Anterior cingulate cortex (tissue), 58 donors: Measurements from ENCODE around the gene LRFN4.

Source experiments
- DNase-seq, 58 donors: peaks; one replicate each; lab custom pipeline; 2025; lab: John Stamatoyannopoulos, UW

The LRFN4 gene

DNA sequence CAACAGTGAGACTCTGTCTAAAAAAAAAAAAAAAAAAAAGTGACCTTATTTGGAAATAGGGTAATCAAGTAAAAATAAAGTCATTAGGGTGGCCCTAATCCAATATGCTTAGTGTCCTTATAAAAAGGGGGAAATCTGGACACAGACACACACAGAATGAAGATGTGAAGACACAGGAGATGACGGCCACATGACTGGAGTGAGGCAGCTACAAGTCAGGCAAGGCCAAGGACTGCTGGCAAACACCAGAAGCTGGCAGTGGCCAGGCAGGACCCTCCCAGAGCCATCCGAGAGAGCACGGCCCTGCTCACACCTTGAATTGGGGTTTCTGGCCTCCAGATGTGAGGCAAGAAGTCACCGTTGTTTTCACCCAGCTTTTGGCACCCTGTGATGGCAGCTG is 28.6 kb downstream of the LRFN4 start:
- no peak for DNase-seq

DNA sequence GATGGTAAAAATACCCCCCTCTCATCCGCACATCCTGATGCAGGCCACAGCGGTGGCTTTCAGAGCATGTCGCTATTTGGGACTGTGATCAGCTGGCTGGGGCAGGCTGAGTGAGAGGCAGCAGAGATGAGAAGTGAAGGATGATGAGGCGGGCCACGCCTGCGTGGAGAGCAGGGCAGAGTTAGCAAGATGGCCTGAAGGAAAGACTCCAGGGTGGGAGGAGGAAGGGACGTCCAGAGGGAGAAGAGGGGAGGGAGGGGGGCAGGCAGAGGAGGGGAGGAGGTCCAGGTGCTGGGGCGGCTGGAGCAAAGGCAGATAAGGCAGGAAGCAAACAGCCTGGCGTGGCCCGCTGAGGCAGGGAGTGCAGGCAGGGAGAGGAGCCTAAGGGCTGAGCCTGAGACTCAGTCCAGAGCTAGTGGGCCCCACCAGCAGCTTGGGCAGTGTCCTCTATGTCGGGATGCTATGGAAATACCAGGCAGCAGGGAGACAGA is 29.1 kb downstream of the LRFN4 start:
- DNase-seq: no peak

DNA sequence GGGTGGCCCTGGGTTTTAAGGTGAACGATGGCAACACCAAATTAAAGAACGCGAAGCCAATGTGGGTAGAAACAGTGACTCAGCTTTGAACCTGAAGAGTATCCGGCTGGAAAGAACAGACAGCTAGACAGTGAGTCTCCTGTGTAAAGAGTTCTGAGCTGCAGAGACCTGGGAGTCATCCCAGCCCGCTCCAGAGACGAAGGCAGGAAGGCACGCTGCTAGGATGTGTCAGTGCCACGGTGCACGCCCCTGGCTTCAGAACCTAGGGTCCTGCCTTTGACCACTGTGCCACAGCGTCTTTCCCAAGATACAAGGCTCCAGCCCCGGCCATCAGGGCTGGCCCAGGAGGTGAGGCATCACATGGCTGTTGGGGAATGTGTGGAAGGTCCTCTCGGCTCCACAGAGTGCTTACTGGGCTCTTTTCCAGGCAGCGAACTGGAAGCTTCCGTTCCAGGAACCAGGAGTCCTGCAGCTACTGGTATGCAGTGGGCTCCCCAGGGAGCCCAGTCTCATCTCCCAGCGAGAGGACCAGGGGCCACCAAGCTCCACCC is 29.9 kb downstream of the LRFN4 start:
- no peak for DNase-seq

DNA sequence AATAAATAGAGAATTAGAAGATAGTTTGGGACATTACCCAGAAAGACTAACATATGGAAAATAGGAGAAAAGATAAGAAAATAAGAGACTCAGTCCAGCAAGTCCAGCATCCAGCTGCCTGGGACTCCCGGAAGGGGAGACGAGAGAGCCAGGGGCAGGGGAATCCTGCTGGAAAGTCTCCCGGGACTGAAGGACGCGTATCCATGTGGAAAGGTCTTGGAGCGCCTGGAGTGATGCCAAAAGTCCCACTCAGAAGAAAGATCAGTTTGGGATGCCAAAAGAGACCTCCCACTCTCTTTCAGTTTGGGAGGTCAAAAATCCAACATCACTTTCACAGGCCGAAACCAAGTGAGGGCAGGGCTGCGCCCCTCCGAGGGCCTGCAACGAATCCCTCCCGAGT is 30.7 kb downstream of the LRFN4 start:
- no peak for DNase-seq

DNA sequence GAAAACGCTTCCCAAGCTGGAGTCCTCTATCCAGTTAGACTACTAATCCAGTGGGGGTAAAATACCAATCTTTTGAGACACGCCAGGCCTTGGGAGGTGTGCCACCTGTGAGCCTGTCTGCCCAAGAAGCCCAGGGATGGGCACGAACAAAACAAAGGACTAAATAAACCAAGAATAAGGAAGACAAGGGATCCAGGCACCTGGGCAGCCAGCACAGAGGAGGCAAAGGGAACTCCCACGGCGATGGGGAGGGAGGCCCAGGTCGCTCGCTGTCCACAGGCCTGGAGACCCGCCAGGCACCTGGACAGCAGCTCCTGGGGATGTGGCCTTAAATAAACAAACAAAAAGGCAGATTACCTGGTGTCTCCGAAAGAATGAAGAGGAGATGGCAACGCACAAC is 31.4 kb downstream of the LRFN4 start:
- DNase-seq: no peak

DNA sequence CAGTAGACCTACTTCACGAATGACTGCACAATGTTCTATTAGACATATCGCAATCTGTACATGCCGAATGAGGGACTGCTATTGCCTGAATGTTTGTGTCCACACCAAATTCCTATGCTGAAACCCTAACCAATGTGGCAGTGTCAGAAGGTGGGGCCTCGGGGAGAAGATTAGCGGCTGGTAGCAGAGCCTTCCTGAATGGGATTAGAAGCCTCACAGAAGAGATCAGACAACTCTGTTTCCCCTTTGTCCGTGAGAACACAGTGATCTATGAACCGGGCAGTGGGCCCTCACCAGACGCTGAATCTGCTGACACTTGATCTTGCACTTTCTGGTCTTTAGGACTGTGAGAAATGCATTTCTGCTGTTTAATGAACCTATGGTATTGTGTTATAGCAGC is 33.1 kb downstream of the LRFN4 start:
- DNase-seq: no peak

DNA sequence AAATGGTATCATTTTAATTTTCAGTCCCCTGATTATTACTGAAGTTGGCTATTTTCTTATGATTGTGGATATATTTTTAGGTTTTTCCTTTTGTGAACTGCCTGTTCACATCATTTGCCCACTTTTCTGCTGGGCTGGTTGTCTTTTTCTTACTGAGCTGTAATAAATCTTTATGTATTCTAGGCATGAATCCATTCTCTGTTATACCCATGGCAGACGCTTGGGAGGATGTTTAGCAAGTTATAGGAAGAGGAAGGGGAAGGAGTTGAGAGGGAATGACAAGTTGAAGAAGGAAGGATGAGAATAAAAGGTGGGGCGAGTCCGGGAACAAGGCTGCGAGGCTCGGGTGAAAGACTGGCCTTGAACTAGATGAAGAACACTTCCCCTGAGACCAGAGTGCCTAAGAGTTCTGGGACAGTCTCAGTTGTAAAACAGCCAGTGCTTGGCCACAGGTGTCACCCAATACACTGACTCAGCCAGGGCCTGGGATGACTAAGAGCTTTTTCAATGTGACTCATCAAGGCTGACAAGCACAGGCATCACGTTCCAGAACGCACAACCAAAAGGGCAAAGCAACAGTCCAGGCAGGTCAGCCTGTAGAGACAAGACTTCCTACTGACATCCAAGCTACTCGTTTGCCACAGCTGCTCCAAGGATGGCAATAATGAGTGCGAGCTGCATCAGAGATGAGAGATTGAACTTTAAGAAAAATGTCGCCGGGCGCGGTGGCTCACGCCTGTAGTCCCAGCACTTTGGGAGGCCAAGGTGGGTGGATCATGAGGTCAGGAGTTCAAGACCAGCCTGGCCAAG is 35.2 kb downstream of the LRFN4 start:
- peak in 3 of 58 donors; percentile 12 to 28 (median 20) for DNase-seq

DNA sequence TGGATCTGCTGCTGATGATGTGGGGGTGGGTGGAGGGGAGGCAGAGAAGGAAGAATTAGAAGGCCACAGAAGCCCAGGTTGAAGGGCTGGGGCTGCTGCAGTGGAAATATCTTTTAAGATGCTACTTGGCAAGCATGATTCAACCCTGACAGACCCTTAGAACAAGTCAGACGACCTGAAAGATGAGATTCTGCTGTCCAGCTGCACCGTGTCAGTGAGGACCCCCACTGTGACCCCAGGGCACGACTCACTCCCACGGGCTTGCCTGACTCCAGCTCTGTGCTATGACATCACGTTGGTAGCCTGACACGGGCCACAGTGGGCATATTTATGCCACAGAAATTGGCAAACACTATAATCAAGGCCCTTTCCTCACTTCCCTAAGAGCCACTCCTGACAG is 36.0 kb downstream of the LRFN4 start:
- no peak for DNase-seq

DNA sequence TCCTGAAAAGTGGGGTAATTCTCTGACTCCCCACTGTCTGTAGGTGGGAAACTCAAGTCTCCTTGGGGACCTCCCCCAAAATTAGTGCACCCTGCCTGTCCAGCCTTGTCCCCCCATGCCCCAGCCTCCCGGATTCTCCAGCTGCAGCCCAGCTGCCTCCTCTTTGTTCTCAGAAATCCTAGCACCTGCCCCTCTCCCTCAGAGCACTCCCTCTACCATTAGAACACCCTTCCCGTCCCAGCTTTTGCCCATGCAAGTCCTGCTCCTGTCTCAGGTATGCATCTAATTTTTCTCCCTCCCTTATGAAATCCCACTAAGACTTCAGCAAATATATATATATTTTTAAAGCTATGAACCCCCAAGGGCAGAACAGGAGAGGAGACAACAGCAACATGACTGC is 37.3 kb downstream of the LRFN4 start:
- no peak for DNase-seq

DNA sequence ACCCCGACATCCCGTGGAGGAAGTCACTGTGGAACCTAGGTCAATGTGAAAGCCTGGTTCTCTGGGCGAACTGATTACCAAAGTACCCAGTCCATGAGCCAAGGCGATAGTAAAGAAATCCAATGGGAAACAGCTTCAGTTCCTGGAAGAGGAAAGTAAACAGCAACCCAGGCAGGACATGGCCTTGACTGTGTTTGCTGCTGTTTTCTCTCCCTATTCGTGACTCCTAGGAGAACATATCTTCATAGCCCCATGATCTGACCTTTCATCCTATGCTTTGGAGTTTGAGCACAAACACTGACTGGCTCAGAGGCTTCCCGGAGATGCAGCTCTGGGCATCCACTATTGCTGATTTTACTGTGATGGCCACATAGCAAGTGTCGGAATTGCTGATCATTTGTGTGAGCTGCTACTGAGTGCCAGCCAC is 45.1 kb downstream of the LRFN4 start:
- DNase-seq: no peak

DNA sequence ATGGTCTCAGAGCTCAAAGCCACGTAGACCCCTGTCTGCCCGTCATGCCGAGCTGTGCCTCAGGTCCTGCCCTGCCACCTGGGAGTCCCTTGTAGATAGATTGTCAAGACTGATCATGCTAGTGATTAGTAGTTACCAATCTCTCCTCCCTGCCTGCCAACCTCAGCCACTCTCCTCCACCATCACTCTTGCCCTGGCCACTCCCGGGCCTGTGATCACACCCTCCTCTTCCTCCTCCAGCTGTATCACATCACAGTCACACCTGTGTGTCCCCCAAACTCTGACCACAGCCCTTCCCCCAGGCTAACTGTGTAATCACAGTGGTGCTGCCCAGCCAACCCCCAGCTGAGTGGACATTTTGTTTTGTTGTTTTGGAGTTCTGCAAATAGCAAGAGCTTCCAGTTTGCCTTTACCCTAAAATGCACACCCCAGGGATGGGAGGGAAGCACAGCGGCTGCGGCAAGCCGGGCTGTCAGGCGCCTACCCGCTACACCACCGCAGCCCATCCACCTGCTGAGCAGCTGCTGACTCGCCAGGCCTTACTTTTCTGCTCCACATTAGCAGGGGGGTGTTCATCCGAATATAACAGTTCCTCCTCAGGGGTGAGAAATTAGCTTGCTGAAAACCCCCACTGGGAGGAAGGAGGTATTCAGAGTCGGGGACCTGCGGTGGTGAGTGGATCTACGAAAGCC is 45.8 kb downstream of the LRFN4 start:
- DNase-seq: no peak

DNA sequence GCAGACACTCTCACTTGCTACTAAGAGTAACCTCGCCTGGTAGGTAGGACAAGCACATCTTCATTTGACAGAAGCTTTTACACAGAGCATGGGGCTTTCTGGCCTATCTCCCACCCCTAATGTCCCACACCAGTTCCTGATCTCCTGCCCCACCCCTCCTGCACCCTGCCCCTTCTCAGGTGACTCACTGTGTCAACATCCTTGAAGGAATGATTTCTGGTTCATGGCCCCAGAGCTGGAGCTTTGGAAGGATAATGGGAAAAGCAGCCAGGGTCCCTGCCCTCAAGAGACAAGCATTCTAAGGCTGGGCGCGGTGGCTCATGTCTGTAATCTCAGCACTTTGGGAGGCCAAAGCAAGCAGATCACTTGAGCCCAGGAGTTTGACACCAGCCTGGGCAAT is 47.2 kb downstream of the LRFN4 start:
- no peak for DNase-seq

DNA sequence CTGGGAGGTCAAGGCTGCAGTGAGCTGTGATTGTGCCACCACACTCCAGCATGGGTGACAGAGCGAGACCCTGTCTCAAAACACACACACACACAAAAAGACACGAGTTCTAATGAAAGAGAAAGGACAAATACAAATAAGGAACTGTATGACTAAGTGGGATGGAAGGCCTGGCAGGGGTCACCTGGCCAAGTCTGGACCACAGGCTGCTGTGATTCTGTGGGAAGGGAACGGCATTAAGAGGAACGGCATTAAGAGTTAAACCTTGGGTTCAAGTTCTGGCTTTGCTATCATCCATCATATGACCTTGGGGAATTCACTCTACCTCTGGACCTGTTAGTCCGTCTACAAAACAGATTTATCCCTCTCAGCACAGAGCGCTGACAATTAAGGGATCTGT is 47.7 kb downstream of the LRFN4 start:
- DNase-seq: no peak

DNA sequence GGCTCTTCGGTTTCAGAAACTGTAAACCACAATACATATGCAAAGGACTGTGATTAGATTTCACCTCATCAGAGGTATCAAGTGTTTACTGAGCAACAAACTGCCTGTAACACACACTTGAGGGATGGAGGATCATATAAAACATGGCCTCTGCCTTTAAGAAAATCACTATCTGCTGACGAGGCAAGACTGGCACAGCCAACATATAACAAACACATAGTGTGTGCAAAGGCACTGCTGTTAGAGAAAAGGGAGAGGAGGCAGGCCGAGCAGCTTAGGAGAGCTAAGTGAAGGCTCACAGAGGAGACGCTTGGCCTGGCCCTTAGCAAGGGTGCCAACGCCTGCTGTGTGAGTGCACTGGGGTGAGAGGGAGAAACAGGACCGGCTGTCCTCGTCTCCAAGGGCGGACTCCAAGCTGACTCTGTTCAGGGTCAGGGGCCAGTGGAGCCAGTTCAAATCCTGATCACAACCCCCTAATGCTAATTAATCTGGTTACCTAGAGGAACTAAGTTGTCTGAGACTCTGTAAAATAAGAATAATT is 48.2 kb downstream of the LRFN4 start:
- DNase-seq: no peak

DNA sequence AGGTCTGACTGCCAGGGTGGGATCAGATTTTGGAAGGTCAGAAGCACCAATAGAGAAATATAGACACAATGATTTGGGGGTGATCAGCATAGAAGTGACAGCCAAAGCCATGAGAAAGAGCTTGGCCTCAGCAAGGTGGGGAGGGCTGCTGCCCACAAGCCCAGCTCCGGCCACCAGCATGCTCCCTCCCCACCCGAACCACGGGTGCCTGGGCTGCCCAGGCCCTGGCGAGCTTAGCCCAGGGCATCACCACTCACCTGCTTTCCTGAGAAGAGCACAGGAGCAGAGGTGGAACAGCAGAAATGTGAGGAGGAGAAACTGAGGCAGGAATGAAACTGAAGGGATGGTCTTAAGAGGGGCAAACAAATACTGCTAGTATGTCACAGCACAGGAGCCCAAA is 48.8 kb downstream of the LRFN4 start:
- DNase-seq: no peak

DNA sequence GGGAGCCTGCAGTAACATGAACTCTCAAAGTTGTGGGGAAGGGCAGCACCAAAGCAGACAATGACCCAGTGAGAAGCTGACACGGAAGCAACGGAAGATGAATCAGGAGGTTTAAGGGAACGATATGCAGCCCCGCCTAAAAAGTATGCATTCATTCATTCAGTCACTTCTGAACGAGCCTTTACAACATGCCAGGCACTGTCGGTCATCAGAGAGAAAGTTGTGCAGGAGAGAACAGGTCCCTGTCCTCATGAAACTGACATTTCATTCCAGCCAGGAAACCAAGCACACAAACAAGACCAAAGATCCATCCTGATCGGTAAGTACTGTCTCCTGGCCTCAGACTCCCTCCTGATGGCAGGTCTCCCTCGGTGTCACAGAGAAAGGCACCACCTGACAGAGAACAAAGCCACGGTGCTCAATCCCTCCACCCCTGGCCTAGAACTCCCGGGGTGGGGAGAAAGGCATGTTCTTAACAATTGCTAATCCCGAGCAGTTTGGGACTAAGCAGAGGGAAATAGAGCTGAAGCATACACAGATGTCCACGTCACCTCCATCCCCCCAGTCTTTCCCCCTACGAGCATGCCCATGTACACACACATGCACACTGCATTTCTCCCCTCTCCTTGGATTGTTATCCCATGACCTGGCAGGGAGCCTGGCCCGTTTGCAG is 49.3 kb downstream of the LRFN4 start:
- DNase-seq: peak in 1 of 58 donors; percentile 17

DNA sequence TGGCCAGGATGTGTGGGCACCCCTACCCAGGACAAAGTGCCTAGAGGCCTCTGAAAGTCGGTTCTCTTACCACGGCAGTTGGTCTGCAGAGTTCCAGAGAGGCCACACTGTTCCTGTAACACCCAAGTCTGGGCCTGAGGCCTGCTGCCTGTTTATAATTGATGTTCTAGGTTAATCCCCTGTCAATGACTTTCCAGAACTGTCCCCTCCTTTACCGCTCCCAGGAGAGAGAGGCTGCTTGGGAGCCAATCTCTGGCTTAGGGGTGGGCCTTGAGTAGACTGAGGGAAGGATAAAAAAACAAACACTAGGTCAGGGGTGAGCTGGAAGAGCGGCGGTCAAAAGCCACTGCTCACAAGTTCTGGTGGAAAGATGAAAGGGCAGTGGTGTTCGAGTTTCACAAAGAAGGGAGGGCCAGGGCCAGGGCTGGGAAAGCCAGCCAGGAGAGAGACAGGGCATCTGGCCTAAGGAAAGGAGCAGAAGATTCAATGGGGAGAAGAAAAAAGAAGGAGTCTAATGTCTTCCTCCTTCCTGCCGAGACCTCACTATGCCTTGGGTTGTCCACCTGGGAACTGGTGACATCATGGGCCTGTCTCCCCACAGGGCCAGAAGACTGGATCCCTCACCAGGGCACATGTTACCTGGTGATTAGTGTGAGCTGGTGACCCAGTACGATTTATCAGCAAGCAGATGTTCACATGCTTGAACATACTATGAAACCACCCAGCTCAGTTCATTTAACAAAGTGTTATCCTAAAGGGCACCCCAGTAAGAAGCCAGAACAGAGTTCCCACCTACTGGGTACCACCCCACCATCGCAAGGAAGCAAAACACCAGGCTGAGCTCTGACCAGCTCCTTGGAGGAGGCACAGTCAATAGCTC is 51.1 kb downstream of the LRFN4 start:
- DNase-seq: peak in 3 of 58 donors; percentile 22 to 33 (median 31)

DNA sequence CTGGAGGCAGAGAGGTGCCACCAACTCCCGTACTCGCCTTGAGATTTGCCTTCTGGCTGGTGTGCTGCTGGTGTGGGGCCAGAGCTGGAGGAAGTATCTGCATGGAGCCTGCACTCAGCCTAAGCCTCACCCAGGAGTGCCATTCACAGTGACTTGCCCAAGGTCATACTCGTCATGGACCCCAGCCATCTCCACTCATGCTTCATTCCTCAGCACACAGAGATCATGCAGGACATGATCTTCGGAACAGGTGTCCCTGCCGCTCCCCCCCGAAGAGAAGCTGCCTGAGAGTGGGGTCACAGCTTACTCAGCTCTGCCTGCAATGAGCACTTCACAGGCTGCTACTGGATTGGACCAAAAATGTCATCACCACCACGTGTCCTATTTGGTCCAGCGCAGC is 52.3 kb downstream of the LRFN4 start:
- DNase-seq: no peak

DNA sequence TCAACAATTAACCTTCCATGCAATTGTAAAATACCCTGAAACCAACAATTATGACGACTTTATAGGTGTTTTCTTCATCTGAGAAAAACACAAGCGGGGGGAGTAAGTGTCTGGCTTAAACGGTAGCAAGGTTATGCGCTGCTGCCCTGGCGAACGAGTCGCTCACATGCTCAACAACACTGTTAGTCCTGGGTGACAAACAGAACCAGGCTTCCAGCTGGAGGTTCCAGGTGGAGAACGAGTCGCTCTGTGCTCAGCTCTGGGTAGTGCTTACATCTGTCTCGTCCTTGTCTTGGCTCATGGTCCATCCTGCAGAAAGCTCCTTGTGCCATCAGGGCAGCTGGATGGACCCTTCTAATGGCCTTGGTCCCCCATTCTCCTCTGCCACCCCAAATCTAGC is 53.2 kb downstream of the LRFN4 start:
- no peak for DNase-seq
